HepG2 (cell line): ENCODE measurements around the gene RETN. TPM values are rescaled to one million over a fixed set of nuclear protein-coding genes. Genes with fewer than 3 reads are reported as not detected.

Source experiments
- ATAC-seq: fragments of 200-7000 bp; cut with Tn5 transposase; 3 replicates; pipeline ENCODE4 v1.9.1; 2020; ENCODE audit warnings: mild to moderate bottlenecking, moderate library complexity
- BruUV-seq: library from RNA; stranded (reverse); fragments of 400-500 nt; replicated peaks from 2 replicates; lab custom pipeline; 2021; lab: Mats Ljungman, UMichigan
- CTCF ChIA-PET: fragments of 300-600 bp; formaldehyde crosslinking; extraction: SDS; loops from one replicate; lab custom pipeline; 2021; ENCODE audit warnings: low total read pairs, inconsistent platforms, low intra/inter-chr PET ratio; lab: Yijun Ruan, JAX
- POLR2A ChIA-PET: fragments of 350-600 bp; sonication (Branson Sonifier 250); formaldehyde crosslinking; loops from one replicate; lab custom pipeline; 2020; ENCODE audit warnings: antibody characterized with exemption, inconsistent platforms; lab: Yijun Ruan, JAX
- DNase-seq: peaks from one replicate; pipeline ENCODE4 v3.0.0-alpha.2; 2015; ENCODE audit warnings: low spot score
- FAIRE-seq: peaks from 3 replicates; lab custom pipeline; 2011; peaks lifted over from hg19 to GRCh38; lab: Jason Lieb, UNC
- H2AFZ ChIP-seq: one replicate; pipeline ENCODE4 v1.6.1; 2011; ENCODE audit warnings: low read length, inconsistent platforms
- H3K27ac ChIP-seq: fragments of 300-600 bp; 3 replicates; pipeline ENCODE4 v1.8.0; 2011; ENCODE audit warnings: mixed run types, mild to moderate bottlenecking, mixed read lengths, low read length, inconsistent platforms; ENCODE audit not compliant: insufficient read depth; ENCODE audit errors: extremely low read length
- H3K27me3 ChIP-seq, 2 experiments: fragments of 200-600 bp in 1 of 2; 2 replicates in 1 of 2; 3 replicates in 1 of 2; pipeline versions ENCODE4 v1.6.0 to v1.8.0; 2011; ENCODE audit warnings: low read length in 2 of 2, mild to moderate bottlenecking in 2 of 2, moderate library complexity in 2 of 2, inconsistent platforms in 1 of 2; ENCODE audit not compliant: insufficient read depth in 2 of 2, control insufficient read depth in 1 of 2
- H3K36me3 ChIP-seq, 2 experiments: fragments of 200-600 bp in 1 of 2; replicated peaks in 1 of 2; 2 replicates in 1 of 2; 3 replicates in 1 of 2; pipeline versions ENCODE4 v1.5.1 to v1.8.0; 2011; ENCODE audit warnings: low read length in 2 of 2, inconsistent platforms in 1 of 2; ENCODE audit not compliant: insufficient read depth in 2 of 2, control insufficient read depth in 1 of 2
- H3K4me1 ChIP-seq: 2 replicates; pipeline ENCODE4 v1.5.1; 2012; ENCODE audit warnings: low read length, inconsistent platforms; ENCODE audit not compliant: insufficient read depth
- H3K4me2 ChIP-seq: 2 replicates; pipeline ENCODE4 v1.6.0; 2011; ENCODE audit warnings: low read depth, low read length, inconsistent platforms
- H3K4me3 ChIP-seq, 3 experiments: fragments of 200-600 bp in 1 of 3; sonication (generic), shearing (Covaris generic) in 1 of 3; replicated peaks in 1 of 3; 2 replicates each; pipeline ENCODE4 v1.5.1; 2011 to 2016; ENCODE audit warnings: low read length in 3 of 3, inconsistent platforms in 2 of 3, low read depth in 2 of 3, mild to moderate bottlenecking in 2 of 3, control low read depth in 1 of 3, mixed read lengths in 1 of 3; ENCODE audit not compliant: insufficient read depth in 1 of 3
- H3K79me2 ChIP-seq: one replicate; pipeline ENCODE4 v1.6.1; 2011; ENCODE audit warnings: low read length, inconsistent platforms; ENCODE audit not compliant: insufficient read depth
- H3K9ac ChIP-seq: 2 replicates; pipeline ENCODE4 v1.6.0; 2011; ENCODE audit warnings: mild to moderate bottlenecking, low read depth, low read length, inconsistent platforms; ENCODE audit not compliant: insufficient read depth
- H3K9me3 ChIP-seq: 2 replicates; pipeline ENCODE4 v1.5.1; 2012; ENCODE audit warnings: mild to moderate bottlenecking, low read length
- H4K20me1 ChIP-seq: 2 replicates; pipeline ENCODE4 v1.6.0; 2011; ENCODE audit warnings: inconsistent platforms, mild to moderate bottlenecking, low read length, moderate library complexity; ENCODE audit not compliant: insufficient read depth
- ARNTL ChIP-seq: sonication (generic); formaldehyde crosslinking; IDR thresholded peaks from 2 replicates; pipeline ENCODE4 v1.4.0; 2020; ENCODE audit warnings: mild to moderate bottlenecking, missing genetic modification reagents
- CENPT ChIP-seq: sonication (generic); formaldehyde crosslinking; IDR thresholded peaks from 2 replicates; pipeline ENCODE4 v1.8.0; 2022; ENCODE audit warnings: low read depth, mild to moderate bottlenecking, moderate library complexity, missing genetic modification reagents
- CREB3 ChIP-seq: sonication (generic); formaldehyde crosslinking; IDR thresholded peaks from 2 replicates; pipeline ENCODE4 v1.5.0; 2020; ENCODE audit warnings: missing genetic modification reagents
- HMGXB4 ChIP-seq, 2 experiments: sonication (generic) in 1 of 2; formaldehyde crosslinking in 1 of 2; IDR thresholded peaks; 2 replicates each; pipeline versions ENCODE4 v1.4.0 to v1.6.1; 2018 to 2020; ENCODE audit warnings: missing genetic modification reagents in 2 of 2, borderline replicate concordance in 1 of 2, low read depth in 1 of 2, mild to moderate bottlenecking in 1 of 2, missing biosample characterization in 1 of 2
- KLF16 ChIP-seq, 2 experiments: sonication (generic) in 1 of 2; formaldehyde crosslinking in 1 of 2; IDR thresholded peaks; 2 replicates each; pipeline versions ENCODE4 v1.6.1 to v1.8.0; 2016 to 2023; ENCODE audit warnings: missing genetic modification reagents in 2 of 2, missing compliant biosample characterization in 1 of 2
- NR2F1 ChIP-seq, 2 experiments: fragments of 450-650 bp in 1 of 2; formaldehyde crosslinking in 1 of 2; IDR thresholded peaks; 2 replicates each; pipeline versions ENCODE4 v1.5.0 to v1.6.1; 2016 to 2020; ENCODE audit warnings: mild to moderate bottlenecking in 1 of 2, missing compliant biosample characterization in 1 of 2, missing genetic modification reagents in 1 of 2, moderate library complexity in 1 of 2
- PAF1 ChIP-seq: IDR thresholded peaks from 2 replicates; pipeline ENCODE4 v1.6.1; 2016; ENCODE audit warnings: missing genetic modification reagents, missing compliant biosample characterization
- TFDP1 ChIP-seq: IDR thresholded peaks from 2 replicates; pipeline ENCODE4 v1.6.1; 2016; ENCODE audit warnings: missing compliant biosample characterization, missing genetic modification reagents, borderline replicate concordance
- ZNF326 ChIP-seq: sonication (generic); formaldehyde crosslinking; IDR thresholded peaks from 2 replicates; pipeline ENCODE4 v1.4.0; 2020; ENCODE audit warnings: missing genetic modification reagents, borderline replicate concordance
- WGBS: methylation state at CpG from one replicate; pipeline ENCODE4 v1.1.6; 2017; ENCODE audit warnings: low lambda C conversion rate; 5-methylcytosine and 5-hydroxymethylcytosine counted together
- in situ Hi-C: cut with HindIII; loops from 2 replicates; pipeline ENCODE4 v1.10.0; 2017; ENCODE audit warnings: low pct_unique_long_range_greater_than_20kb; ENCODE audit not compliant: extremely low pct_ligation_motif_present
- intact Hi-C: fragments of 100-400 bp; cut with micrococcal nuclease; formaldehyde crosslinking; loops from one replicate; pipeline ENCODE4 v1.10.0; 2022; ENCODE audit not compliant: unreplicated experiment
- polyA plus RNA-seq, 8 experiments: library from polyadenylated mRNA; depleted of rRNA in 3 of 8; stranded (reverse) in 7 of 8; unstranded in 1 of 8; fragments of >200 nt; fragmentation: Illumina TruSeq in 4 of 8; extraction: Trizol in 4 of 8; gene quantifications; 2 replicates each; pipeline versions ENCODE4 v1.2.1 to v1.2.3, GENCODE V29; 2011 to 2016; ENCODE audit warnings: low read depth in 4 of 8, missing spikeins in 1 of 8, mixed read lengths in 1 of 8; ENCODE audit not compliant: insufficient read depth in 1 of 8
- total RNA-seq, 5 experiments: library from RNA; depleted of rRNA; stranded (reverse); fragments of >200 nt; fragmentation: Illumina TruSeq; extraction: Trizol; gene quantifications; 2 replicates each; pipeline ENCODE4 v1.2.3, GENCODE V29; 2016; ENCODE audit warnings: low read depth in 1 of 5
- TF ChIP-seq, protein P1 (sequence below): IDR thresholded peaks from 2 replicates; pipeline ENCODE4 v1.6.1; 2016
- TF ChIP-seq, protein P2 (sequence below): sonication (generic); formaldehyde crosslinking; IDR thresholded peaks from 2 replicates; pipeline ENCODE4 v1.4.0; 2020; ENCODE audit warnings: missing genetic modification reagents

RETN gene
- total and polyA plus RNA-seq, 2 of the 13 experiments (the other 11 are each of a cell fraction or from before 2014, with no cell fraction given), result not detected

GRCh38 chr19:7662657-7663056, 6.2 kb upstream of the RETN start:
- Histone ChIP-seq H3K4me1 (no peaks in the 10 kb centered on the region), H4K20me1 (no peaks in the 10 kb centered on the region), H3K9ac (no peak overlapping the region), H3K27me3 (peaks cover 0 to 3% of the 10 kb centered on the region in 2 experiments; a peak in 2 of 5 replicates), H3K79me2 (no peaks in the 10 kb centered on the region), H3K36me3 (no peaks in the 10 kb centered on the region), H3K9me3 (no peaks in the 10 kb centered on the region), H2AFZ (no peak overlapping the region), H3K4me2 (no peak overlapping the region), H3K4me3 (no peak overlapping the region), H3K27ac (no peak overlapping the region)
- DNase-seq, result no peak
- ChIA-PET POLR2A (no interaction called here), CTCF (no interaction called here)
- FAIRE-seq, result no peak
- WGBS, result 58% methylated on average over 14 of the region's 14 CpGs
- TF ChIP-seq KLF16 (CRISPR knock-in tag; IDR thresholded peaks at IDR 0.05) (no peak), TFDP1 (no peak), ARNTL (CRISPR knock-in tag) (no peak), NR2F1 (CRISPR knock-in tag; IDR thresholded peaks at IDR 0.05) (no peak), PAF1 (no peak), CENPT (CRISPR knock-in tag) (no peak), CREB3 (CRISPR knock-in tag) (no peak), HMGXB4 (CRISPR knock-in tag; IDR thresholded peaks at IDR 0.05; ENCODE audit: borderline replicate concordance in 1 of 2, low read depth in 1 of 2) (no peak), ZNF326 (CRISPR knock-in tag) (no peak)
- TF ChIP-seq, protein P1, sequence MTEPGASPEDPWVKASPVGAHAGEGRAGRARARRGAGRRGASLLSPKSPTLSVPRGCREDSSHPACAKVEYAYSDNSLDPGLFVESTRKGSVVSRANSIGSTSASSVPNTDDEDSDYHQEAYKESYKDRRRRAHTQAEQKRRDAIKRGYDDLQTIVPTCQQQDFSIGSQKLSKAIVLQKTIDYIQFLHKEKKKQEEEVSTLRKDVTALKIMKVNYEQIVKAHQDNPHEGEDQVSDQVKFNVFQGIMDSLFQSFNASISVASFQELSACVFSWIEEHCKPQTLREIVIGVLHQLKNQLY (CRISPR knock-in tag), result no peak
- TF ChIP-seq, protein P2, sequence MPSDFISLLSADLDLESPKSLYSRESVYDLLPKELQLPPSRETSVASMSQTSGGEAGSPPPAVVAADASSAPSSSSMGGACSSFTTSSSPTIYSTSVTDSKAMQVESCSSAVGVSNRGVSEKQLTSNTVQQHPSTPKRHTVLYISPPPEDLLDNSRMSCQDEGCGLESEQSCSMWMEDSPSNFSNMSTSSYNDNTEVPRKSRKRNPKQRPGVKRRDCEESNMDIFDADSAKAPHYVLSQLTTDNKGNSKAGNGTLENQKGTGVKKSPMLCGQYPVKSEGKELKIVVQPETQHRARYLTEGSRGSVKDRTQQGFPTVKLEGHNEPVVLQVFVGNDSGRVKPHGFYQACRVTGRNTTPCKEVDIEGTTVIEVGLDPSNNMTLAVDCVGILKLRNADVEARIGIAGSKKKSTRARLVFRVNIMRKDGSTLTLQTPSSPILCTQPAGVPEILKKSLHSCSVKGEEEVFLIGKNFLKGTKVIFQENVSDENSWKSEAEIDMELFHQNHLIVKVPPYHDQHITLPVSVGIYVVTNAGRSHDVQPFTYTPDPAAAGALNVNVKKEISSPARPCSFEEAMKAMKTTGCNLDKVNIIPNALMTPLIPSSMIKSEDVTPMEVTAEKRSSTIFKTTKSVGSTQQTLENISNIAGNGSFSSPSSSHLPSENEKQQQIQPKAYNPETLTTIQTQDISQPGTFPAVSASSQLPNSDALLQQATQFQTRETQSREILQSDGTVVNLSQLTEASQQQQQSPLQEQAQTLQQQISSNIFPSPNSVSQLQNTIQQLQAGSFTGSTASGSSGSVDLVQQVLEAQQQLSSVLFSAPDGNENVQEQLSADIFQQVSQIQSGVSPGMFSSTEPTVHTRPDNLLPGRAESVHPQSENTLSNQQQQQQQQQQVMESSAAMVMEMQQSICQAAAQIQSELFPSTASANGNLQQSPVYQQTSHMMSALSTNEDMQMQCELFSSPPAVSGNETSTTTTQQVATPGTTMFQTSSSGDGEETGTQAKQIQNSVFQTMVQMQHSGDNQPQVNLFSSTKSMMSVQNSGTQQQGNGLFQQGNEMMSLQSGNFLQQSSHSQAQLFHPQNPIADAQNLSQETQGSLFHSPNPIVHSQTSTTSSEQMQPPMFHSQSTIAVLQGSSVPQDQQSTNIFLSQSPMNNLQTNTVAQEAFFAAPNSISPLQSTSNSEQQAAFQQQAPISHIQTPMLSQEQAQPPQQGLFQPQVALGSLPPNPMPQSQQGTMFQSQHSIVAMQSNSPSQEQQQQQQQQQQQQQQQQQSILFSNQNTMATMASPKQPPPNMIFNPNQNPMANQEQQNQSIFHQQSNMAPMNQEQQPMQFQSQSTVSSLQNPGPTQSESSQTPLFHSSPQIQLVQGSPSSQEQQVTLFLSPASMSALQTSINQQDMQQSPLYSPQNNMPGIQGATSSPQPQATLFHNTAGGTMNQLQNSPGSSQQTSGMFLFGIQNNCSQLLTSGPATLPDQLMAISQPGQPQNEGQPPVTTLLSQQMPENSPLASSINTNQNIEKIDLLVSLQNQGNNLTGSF, result no peak
- in situ Hi-C loops (no loop called here), intact Hi-C loops (no loop called here)
- ATAC-seq, result no peak
- no TSS peak for BruUV-seq
